Loucy (cell line): ENCODE data around the gene HABP4.

ENCODE experiments used
- CTCF ChIP-seq: fragments of 200-600 bp; sonication (generic); conservative IDR thresholded peaks from 2 replicates; pipeline ENCODE4 v1.5.1; 2014; ENCODE audit warnings: mild to moderate bottlenecking, antibody characterized with exemption, low read length
- EZH2phosphoT487 ChIP-seq: fragments of 200-600 bp; IDR thresholded peaks from 2 replicates; pipeline ENCODE4 v1.6.1; 2018; ENCODE audit warnings: antibody characterized with exemption, mild to moderate bottlenecking, moderate library complexity, borderline replicate concordance

GRCh38 chr9:96493757-96494156 lies 43.8 kb downstream of the HABP4 start:
- TF ChIP-seq CTCF (no peak), EZH2phosphoT487 (no peak)
